ENCODE measurements around the gene DHH. TPM values are rescaled to one million over a fixed set of nuclear protein-coding genes. Genes with fewer than 3 reads are reported as not detected.

DHH gene
- total RNA-seq, 1 donor from 2014 or later: 0.46 TPM

DNA sequence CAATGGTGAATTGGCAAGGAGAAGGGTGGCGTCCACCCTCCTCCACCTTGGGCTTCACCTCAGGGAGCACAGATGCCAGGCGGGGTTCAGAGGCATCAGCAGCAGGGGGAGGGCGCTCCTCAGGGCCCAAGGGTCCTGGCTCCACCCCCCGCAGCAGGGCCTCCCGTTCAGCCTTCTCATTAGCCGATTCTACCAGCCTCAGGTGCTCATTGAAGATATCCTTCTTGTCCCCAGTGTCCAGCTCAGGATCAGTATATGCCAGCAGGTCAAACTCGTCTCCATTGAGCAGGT, 56.7 kb downstream of the DHH start:
- Mint-ChIP-seq H3K9me3 (ENCODE audit: unreplicated experiment) (no peaks in the 10 kb centered on the region), H3K27ac (ENCODE audit: unreplicated experiment) (no peak overlapping the region), H3K4me3 (ENCODE audit: unreplicated experiment) (peak overlapping the region; percentile 37), H3K4me1 (ENCODE audit: unreplicated experiment) (no peaks in the 10 kb centered on the region), H3K36me3 (ENCODE audit: low read depth, unreplicated experiment) (peaks cover 53% of the 10 kb centered on the region), H3K27me3 (ENCODE audit: unreplicated experiment) (peaks cover 12% of the 10 kb centered on the region)
- DNase-seq (ENCODE audit: low spot score): no peak
- no peak for TF ChIP-seq CTCF (IDR thresholded peaks at IDR 0.05; ENCODE audit: unreplicated experiment)

- no peak for TF ChIP-seq CTCF (IDR thresholded peaks at IDR 0.05; ENCODE audit: unreplicated experiment)
- Mint-ChIP-seq H3K36me3 (ENCODE audit: low read depth, unreplicated experiment) (peaks cover 53% of the 10 kb centered on the region), H3K4me1 (ENCODE audit: unreplicated experiment) (no peaks in the 10 kb centered on the region), H3K9me3 (ENCODE audit: unreplicated experiment) (no peaks in the 10 kb centered on the region), H3K4me3 (ENCODE audit: unreplicated experiment) (no peak overlapping the region), H3K27me3 (ENCODE audit: unreplicated experiment) (peaks cover 17% of the 10 kb centered on the region), H3K27ac (ENCODE audit: unreplicated experiment) (no peak overlapping the region)
- no peak for DNase-seq (ENCODE audit: low spot score)
Measured at GRCh38 chr12:49037111-49037946, 57.3 kb downstream of the DHH start.

Other genes with a start within 250 kb of the DHH start
- 96.2 TPM for gene DDX23, start 242.6 kb downstream of the DHH start, total RNA-seq (ENCODE audit: unreplicated experiment)
- 1.0 TPM for gene RND1, start 228.9 kb downstream of the DHH start, total RNA-seq (ENCODE audit: unreplicated experiment)
- 16.0 TPM for gene FKBP11, start 169.3 kb downstream of the DHH start, total RNA-seq (ENCODE audit: unreplicated experiment)
- 307 TPM for gene ARF3, start 137.3 kb downstream of the DHH start, total RNA-seq (ENCODE audit: unreplicated experiment)
- 0.33 TPM for gene WNT10B, start 123.1 kb downstream of the DHH start, total RNA-seq (ENCODE audit: unreplicated experiment)
- not detected for gene WNT1, start 116.5 kb downstream of the DHH start, total RNA-seq (ENCODE audit: unreplicated experiment)
- 0.10 TPM for gene DDN, start 95.4 kb downstream of the DHH start, total RNA-seq (ENCODE audit: unreplicated experiment)
- gene PRKAG1, start 76.0 kb downstream of the DHH start, total RNA-seq (ENCODE audit: unreplicated experiment): 24.0 TPM
- gene KMT2D, start 34.0 kb downstream of the DHH start, total RNA-seq (ENCODE audit: unreplicated experiment): 135 TPM
- gene RHEBL1, start 24.8 kb downstream of the DHH start, total RNA-seq (ENCODE audit: unreplicated experiment): 3.2 TPM
- gene LMBR1L, start 16.0 kb upstream of the DHH start, total RNA-seq (ENCODE audit: unreplicated experiment): 175 TPM
- gene TUBA1B, start 36.6 kb upstream of the DHH start, total RNA-seq (ENCODE audit: unreplicated experiment): 915 TPM
- 924 TPM for gene TUBA1A, start 94.3 kb upstream of the DHH start, total RNA-seq (ENCODE audit: unreplicated experiment)
- 129 TPM for gene TUBA1C, start 170.3 kb upstream of the DHH start, total RNA-seq (ENCODE audit: unreplicated experiment)
- not detected for gene PRPH, start 200.3 kb upstream of the DHH start, total RNA-seq (ENCODE audit: unreplicated experiment)
- gene TROAP, start 228.5 kb upstream of the DHH start, total RNA-seq (ENCODE audit: unreplicated experiment): 12.4 TPM
- gene C1QL4, start 242.4 kb upstream of the DHH start, total RNA-seq (ENCODE audit: unreplicated experiment): not detected

Measured in endothelial cell (in vitro differentiated cells).